D721Med (cell line): ENCODE measurements around the gene RASGRF1.
"Not testable (repeated sequence)": the region's sequence is repeated elsewhere in the genome, so short reads cannot be mapped to it uniquely, and the experiment has no call there.

Source experiments
- DNase-seq: peaks from one replicate; pipeline ENCODE4 v3.0.0; 2011; ENCODE audit warnings: low spot score; ENCODE audit not compliant: insufficient read length
- FAIRE-seq: peaks from 2 replicates; lab custom pipeline; 2011; peaks lifted over from hg19 to GRCh38; lab: Jason Lieb, UNC
- CTCF ChIP-seq: IDR thresholded peaks from 2 replicates; pipeline ENCODE4 v1.5.1; 2012; ENCODE audit warnings: mild to moderate bottlenecking, control low read depth; ENCODE audit not compliant: insufficient read depth; ENCODE audit errors: missing control alignments

The RASGRF1 gene

GRCh38 chr15:79115986-79116665 is 25.5 kb upstream of the RASGRF1 start:
- no peak for FAIRE-seq
- no peak for TF ChIP-seq CTCF
- DNase-seq: no peak

GRCh38 chr15:79113831-79114230 is 23.3 kb upstream of the RASGRF1 start:
- DNase-seq: no peak
- TF ChIP-seq CTCF: no peak
- FAIRE-seq: no peak

- FAIRE-seq, DNase-seq: not testable (repeated sequence)
These were observed 20.8 kb upstream of the RASGRF1 start for GRCh38 chr15:79111404-79111803.

- no peak for FAIRE-seq
- DNase-seq: no peak
- TF ChIP-seq CTCF: no peak
These were observed 14.6 kb upstream of the RASGRF1 start for GRCh38 chr15:79105141-79105540.

GRCh38 chr15:79102595-79102994 is 12.0 kb upstream of the RASGRF1 start:
- TF ChIP-seq CTCF: no peak
- DNase-seq: no peak
- no peak for FAIRE-seq

- no peak for FAIRE-seq
- DNase-seq: no peak
- TF ChIP-seq CTCF: no peak
These were observed 11.4 kb upstream of the RASGRF1 start for GRCh38 chr15:79101866-79102581.

- no peak for FAIRE-seq
- no peak for TF ChIP-seq CTCF
- no peak for DNase-seq
These were observed 9.1 kb upstream of the RASGRF1 start for GRCh38 chr15:79099692-79100091.
